Keratinocyte (primary cell): ENCODE measurements around the gene RIMS4. TPM values are rescaled to one million over a fixed set of nuclear protein-coding genes. Genes with fewer than 3 reads are reported as not detected.

Experiments
- DNase-seq: peaks from one replicate; pipeline ENCODE4 v3.0.0-alpha.2; 2011; ENCODE audit warnings: low read depth, missing footprints, low spot score
- FAIRE-seq: peaks from 2 replicates; lab custom pipeline; 2011; peaks lifted over from hg19 to GRCh38; lab: Jason Lieb, UNC
- H2AFZ ChIP-seq: 2 replicates; pipeline ENCODE4 v1.6.0; 2012; ENCODE audit warnings: low read length, control low read depth, inconsistent platforms; ENCODE audit not compliant: control insufficient read depth
- H3K27ac ChIP-seq: 2 replicates; pipeline ENCODE4 v1.5.1; 2011; ENCODE audit warnings: low read length; ENCODE audit not compliant: control insufficient read depth, insufficient read depth
- H3K27me3 ChIP-seq: 3 replicates; pipeline ENCODE4 v1.6.0; 2011; ENCODE audit warnings: low read length; ENCODE audit not compliant: control insufficient read depth, insufficient read depth; ENCODE audit errors: extremely low read depth
- H3K36me3 ChIP-seq, 2 experiments: 2 replicates in 1 of 2; 3 replicates in 1 of 2; pipeline ENCODE4 v1.5.1; 2011; ENCODE audit warnings: low read length in 2 of 2, mild to moderate bottlenecking in 1 of 2; ENCODE audit not compliant: control insufficient read depth in 2 of 2, insufficient read depth in 2 of 2; ENCODE audit errors: extremely low read depth in 1 of 2
- H3K4me1 ChIP-seq: 3 replicates; pipeline ENCODE4 v1.5.1; 2011; ENCODE audit warnings: low read length; ENCODE audit not compliant: control insufficient read depth, insufficient read depth; ENCODE audit errors: extremely low read depth
- H3K4me2 ChIP-seq: 3 replicates; pipeline ENCODE4 v1.6.0; 2011; ENCODE audit warnings: low read depth, low read length; ENCODE audit not compliant: control insufficient read depth, insufficient read depth; ENCODE audit errors: extremely low read depth
- H3K4me3 ChIP-seq, 3 experiments: fragments of 200-600 bp in 1 of 3; sonication (generic) in 1 of 3; 2 replicates in 2 of 3; 3 replicates in 1 of 3; pipeline ENCODE4 v1.5.1; 2011 to 2016; ENCODE audit warnings: low read length in 3 of 3, mild to moderate bottlenecking in 3 of 3, control low read depth in 2 of 3, inconsistent platforms in 1 of 3, low read depth in 1 of 3, mixed read lengths in 1 of 3, mixed run types in 1 of 3, moderate library complexity in 1 of 3; ENCODE audit not compliant: control insufficient read depth in 2 of 3, insufficient read depth in 2 of 3; ENCODE audit errors: extremely low read depth in 1 of 3
- H3K79me2 ChIP-seq: 2 replicates; pipeline ENCODE4 v1.6.0; 2012; ENCODE audit warnings: low read length; ENCODE audit not compliant: control insufficient read depth, insufficient read depth
- H3K9ac ChIP-seq: 3 replicates; pipeline ENCODE4 v1.6.0; 2011; ENCODE audit warnings: low read length; ENCODE audit not compliant: control insufficient read depth, insufficient read depth; ENCODE audit errors: extremely low read depth
- H3K9me1 ChIP-seq: 3 replicates; pipeline ENCODE4 v1.6.0; 2011; ENCODE audit warnings: low read length; ENCODE audit not compliant: control insufficient read depth, insufficient read depth; ENCODE audit errors: extremely low read depth
- H3K9me3 ChIP-seq: 2 replicates; pipeline ENCODE4 v1.5.1; 2012; ENCODE audit warnings: low read depth, low read length; ENCODE audit not compliant: control insufficient read depth
- H4K20me1 ChIP-seq: 3 replicates; pipeline ENCODE4 v1.6.0; 2011; ENCODE audit warnings: low read length; ENCODE audit not compliant: control insufficient read depth, insufficient read depth; ENCODE audit errors: extremely low read depth
- CTCF ChIP-seq, 3 experiments: IDR thresholded peaks in 1 of 3; conservative IDR thresholded peaks in 1 of 3; optimal IDR thresholded peaks in 1 of 3; 2 replicates in 2 of 3; 3 replicates in 1 of 3; pipeline versions ENCODE3 to v1.5.1; 2011; ENCODE audit warnings: low read length in 3 of 3, mild to moderate bottlenecking in 3 of 3, moderate library complexity in 2 of 3, control low read depth in 1 of 3, inconsistent platforms in 1 of 3; ENCODE audit not compliant: insufficient read depth in 2 of 3; ENCODE audit errors: extremely low read depth in 1 of 3
- EZH2 ChIP-seq: IDR thresholded peaks from one replicate; pipeline ENCODE4 v1.6.1; 2012; ENCODE audit warnings: inconsistent platforms, mild to moderate bottlenecking, low read length, moderate library complexity
- dilution Hi-C: fragments of 300-500 bp; cut with MboI; formaldehyde crosslinking; loops from one replicate; pipeline ENCODE4 v1.7.0; 2020; ENCODE audit warnings: low sequenced_read_pairs; ENCODE audit not compliant: extremely low pct_ligation_motif_present
- polyA plus RNA-seq, 5 experiments: library from polyadenylated mRNA; depleted of rRNA in 3 of 5; stranded (reverse) in 3 of 5; stranded (forward) in 1 of 5; unstranded in 1 of 5; fragments of >200 nt; gene quantifications; 1 replicate in 1 of 5; 2 replicates in 3 of 5; 3 replicates in 1 of 5; pipeline versions ENCODE4 v1.2.1 to v1.2.3, GENCODE V29; 2011 to 2012; ENCODE audit warnings: missing spikeins in 2 of 5, low read depth in 1 of 5, low replicate concordance in 1 of 5

Gene RIMS4
- polyA plus RNA-seq, 1 donor (not counting 4 experiments of a cell fraction or from before 2014, with no cell fraction given) = not detected

- H3K4me3 ChIP-seq = no peak overlapping the region
- no peaks in the 10 kb centered on the region for H4K20me1 ChIP-seq
- dilution Hi-C loops = no loop called here
- DNase-seq (no peak), FAIRE-seq (no peak)
- no peak overlapping the region for H2AFZ ChIP-seq
- H3K9me3 ChIP-seq = no peaks in the 10 kb centered on the region
- H3K36me3 ChIP-seq = no peaks in the 10 kb centered on the region
- H3K79me2 ChIP-seq = no peaks in the 10 kb centered on the region
- H3K4me1 ChIP-seq = no peaks in the 10 kb centered on the region
- H3K9ac ChIP-seq = no peak overlapping the region
- H3K27ac ChIP-seq = no peak overlapping the region
- TF ChIP-seq CTCF (optimal IDR thresholded peaks at IDR 0.05 in 1 of 3, IDR thresholded peaks at IDR 0.05 in 1 of 3, conservative IDR thresholded peaks at IDR 0.05 in 1 of 3; ENCODE audit: extremely low read depth in 1 of 3, insufficient read depth in 2 of 3, low read length in 3 of 3) (no peak), EZH2 (no peak)
- H3K4me2 ChIP-seq = no peak overlapping the region
- H3K27me3 ChIP-seq = peaks cover 21% of the 10 kb centered on the region
- H3K9me1 ChIP-seq = no peaks in the 10 kb centered on the region
These were observed 31.6 kb upstream of the RIMS4 start for GRCh38 chr20:44841955-44842354.

GRCh38 chr20:44840826-44841225, 30.5 kb upstream of the RIMS4 start:
- Histone ChIP-seq H3K4me3 (no peak overlapping the region), H3K4me2 (no peak overlapping the region), H3K9me1 (no peaks in the 10 kb centered on the region), H3K27ac (no peak overlapping the region), H3K79me2 (no peaks in the 10 kb centered on the region), H3K27me3 (peaks cover 21% of the 10 kb centered on the region), H3K9me3 (no peaks in the 10 kb centered on the region), H2AFZ (no peak overlapping the region), H3K9ac (no peak overlapping the region), H3K4me1 (no peaks in the 10 kb centered on the region), H4K20me1 (no peaks in the 10 kb centered on the region), H3K36me3 (no peaks in the 10 kb centered on the region)
- dilution Hi-C loops = no loop called here
- FAIRE-seq (no peak), DNase-seq (no peak)
- TF ChIP-seq EZH2 (no peak), CTCF (optimal IDR thresholded peaks at IDR 0.05 in 1 of 3, IDR thresholded peaks at IDR 0.05 in 1 of 3, conservative IDR thresholded peaks at IDR 0.05 in 1 of 3; ENCODE audit: extremely low read depth in 1 of 3, insufficient read depth in 2 of 3, low read length in 3 of 3) (no peak)
